NB4 (cell line): ENCODE results near the gene FOCAD.

Experiments
- CTCF ChIP-seq: IDR thresholded peaks from one replicate; pipeline ENCODE4 v1.5.1; 2012; ENCODE audit warnings: low read depth, low read length
- POLR2A ChIP-seq: IDR thresholded peaks from 2 replicates; pipeline ENCODE4 v1.6.1; 2011; ENCODE audit warnings: mild to moderate bottlenecking; ENCODE audit not compliant: insufficient read length; ENCODE audit errors: extremely low read depth

DNA sequence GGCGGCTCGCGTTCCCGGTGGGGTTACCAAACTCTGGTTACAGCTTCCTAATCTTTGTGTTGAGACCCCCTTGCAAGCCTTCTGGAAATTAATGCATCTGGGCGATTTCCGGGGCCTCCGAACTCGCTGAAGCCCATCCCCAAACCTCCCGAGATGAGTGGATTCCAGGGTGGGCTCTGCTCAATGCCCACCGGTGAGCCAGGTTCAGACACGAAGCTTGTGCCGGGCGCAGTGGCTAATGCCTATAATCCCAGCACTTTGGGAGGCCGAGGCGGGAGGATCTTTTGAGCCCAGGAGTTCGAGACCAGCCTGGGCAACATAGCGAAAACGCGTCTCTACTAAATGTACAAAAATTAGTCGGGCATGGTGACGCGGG lies 347.7 kb downstream of the FOCAD start:
- TF ChIP-seq CTCF (no peak), POLR2A (no peak)
